GM10248 (cell line): ENCODE data around the gene EFS.

Experiments
- CTCF ChIA-PET: fragments of 300-600 bp; sonication (Branson Sonifier 250); formaldehyde crosslinking; extraction: SDS; loops from one replicate; lab custom pipeline; 2021; ENCODE audit warnings: antibody characterized with exemption; lab: Yijun Ruan, JAX
- POLR2A ChIA-PET: fragments of 350-650 bp; sonication (Branson Sonifier 250); formaldehyde crosslinking; extraction: SDS; loops from one replicate; lab custom pipeline; 2020; ENCODE audit warnings: antibody characterized with exemption; lab: Yijun Ruan, JAX
- DNase-seq: peaks from one replicate; pipeline ENCODE4 v3.0.0; 2012; ENCODE audit errors: extremely low spot score
- CTCF ChIP-seq: IDR thresholded peaks from 2 replicates; pipeline ENCODE4 v1.5.1; 2012; ENCODE audit warnings: mild to moderate bottlenecking, low read depth; ENCODE audit errors: extremely low read depth, missing control alignments, control extremely low read depth

Gene EFS

GRCh38 chr14:23349156-23349845 is 15.7 kb downstream of the EFS start:
- TF ChIP-seq CTCF = no peak
- CTCF ChIA-PET = interaction anchor here (1.2 kb wide), 1 partner anchor 31 kb away, joined by 5 read pairs; no protein-coding TSS in a partner anchor
- no peak for DNase-seq
- POLR2A ChIA-PET = no interaction called here

DNA sequence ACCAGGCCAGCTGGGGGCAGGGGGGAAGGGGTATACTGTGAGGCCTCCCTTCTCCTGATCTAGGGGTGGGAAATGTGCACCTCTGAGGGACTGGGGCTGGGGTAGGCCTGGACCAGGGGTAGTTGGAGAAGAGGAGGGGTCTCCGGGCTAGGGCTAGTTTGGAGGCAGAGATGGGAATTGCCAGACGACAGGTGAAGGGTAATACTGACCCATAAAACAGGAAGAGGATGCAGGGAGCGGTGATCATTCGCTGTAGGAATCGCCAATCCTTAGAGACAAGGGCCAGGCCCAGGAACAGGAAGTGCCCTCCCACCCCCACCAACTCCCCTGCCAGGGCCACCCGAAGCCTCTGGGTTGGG is 16.7 kb downstream of the EFS start:
- no peak for TF ChIP-seq CTCF
- ChIA-PET CTCF (interaction anchor here (1.2 kb wide), 1 partner anchor 76 kb away, joined by 3 read pairs; no protein-coding TSS in a partner anchor), POLR2A (no interaction called here)
- no peak for DNase-seq

DNA sequence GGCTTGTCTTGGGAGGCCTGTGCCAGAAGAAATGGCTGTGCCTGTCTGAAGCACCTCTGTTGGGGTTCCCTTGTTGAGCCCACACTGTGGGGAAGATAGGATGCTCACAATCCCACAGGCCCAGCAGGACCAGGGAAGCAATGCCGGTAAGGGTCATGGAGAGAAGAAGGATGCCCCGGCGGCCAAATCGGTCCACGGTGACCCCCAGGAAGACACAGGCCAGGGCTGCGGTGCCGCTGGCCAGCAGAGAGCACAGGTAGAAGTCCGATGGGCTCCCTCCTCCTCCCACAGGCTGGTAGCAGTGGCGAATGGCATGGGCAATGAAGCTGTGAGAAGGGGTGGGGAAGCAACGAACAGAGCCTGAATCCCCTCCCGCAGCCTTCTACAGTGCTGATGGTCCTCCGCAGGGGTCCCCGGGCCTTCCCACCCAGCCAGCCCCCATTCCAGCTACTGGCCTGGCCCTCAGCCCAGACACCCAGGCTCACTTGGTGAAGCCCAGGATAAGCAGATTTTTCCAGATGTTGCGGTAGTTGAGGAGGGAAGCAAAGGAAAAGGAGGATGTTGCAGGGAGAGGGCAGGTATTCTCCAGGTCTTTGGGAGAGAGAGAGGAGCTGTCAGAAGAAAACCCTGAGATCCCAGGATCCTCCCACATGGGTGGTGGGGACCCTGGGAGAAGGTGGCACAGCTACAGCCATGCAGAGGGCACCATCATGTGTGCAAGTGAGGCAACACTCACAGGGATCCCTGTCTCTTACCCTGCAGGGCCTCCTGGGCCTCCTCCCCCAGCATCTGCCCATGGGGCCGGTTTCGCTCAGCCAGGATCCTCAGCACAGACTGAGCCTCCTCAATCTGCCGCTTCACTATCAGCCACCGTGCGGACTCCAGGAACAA is 17.3 kb downstream of the EFS start:
- ChIA-PET POLR2A (no interaction called here), CTCF (interaction anchor here (1.2 kb wide), 1 partner anchor 76 kb away, joined by 3 read pairs; no protein-coding TSS in a partner anchor)
- TF ChIP-seq CTCF = no peak
- no peak for DNase-seq

DNA sequence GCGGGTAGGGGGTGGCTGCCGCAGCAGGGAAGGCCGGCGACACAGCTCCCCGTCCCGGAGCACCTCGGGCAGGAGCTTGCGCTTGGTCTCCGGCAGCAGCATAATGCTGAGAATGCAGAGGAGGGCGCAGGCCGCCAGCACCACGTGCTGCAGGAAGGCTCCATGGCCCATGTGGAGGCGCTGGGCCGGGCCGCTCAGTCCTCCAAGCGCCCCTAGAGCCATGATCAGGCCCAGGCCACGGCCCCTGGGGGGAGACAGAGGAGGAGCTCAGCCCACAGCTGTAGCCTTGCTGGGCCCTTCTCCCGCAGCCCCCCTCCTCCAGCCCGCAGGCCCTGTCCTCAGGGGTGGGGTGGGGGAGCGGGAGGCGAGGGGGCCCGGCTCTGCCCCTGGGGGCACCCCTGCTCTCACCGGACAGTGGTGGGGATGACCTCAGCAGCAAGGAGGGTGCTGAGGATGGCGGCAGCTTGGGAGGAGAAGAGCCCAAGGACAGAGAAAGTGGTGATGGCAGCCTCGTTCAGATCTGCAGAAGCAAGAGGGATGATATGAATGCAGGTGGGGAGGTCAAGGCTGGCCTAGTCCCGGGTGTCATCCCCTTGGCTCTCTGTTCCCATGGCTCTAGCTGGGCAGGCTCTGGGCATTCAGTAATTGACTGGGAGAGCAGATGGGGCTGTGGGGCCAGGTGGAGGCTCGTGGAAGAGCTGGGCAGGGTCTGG is 18.1 kb downstream of the EFS start:
- ChIA-PET POLR2A (no interaction called here), CTCF (interaction anchor here (1.8 to 2.0 kb wide), 2 partner anchors 37 to 226 kb away, joined by 4 to 6 read pairs; no protein-coding TSS in a partner anchor)
- TF ChIP-seq CTCF = no peak
- DNase-seq = no peak

GRCh38 chr14:23345987-23346692 is 18.8 kb downstream of the EFS start:
- ChIA-PET POLR2A (no interaction called here), CTCF (interaction anchor here (1.6 to 2.0 kb wide), 5 partner anchors 14 to 226 kb away, joined by 3 to 9 read pairs (median 4); no protein-coding TSS in a partner anchor)
- no peak for TF ChIP-seq CTCF
- DNase-seq = no peak

DNA sequence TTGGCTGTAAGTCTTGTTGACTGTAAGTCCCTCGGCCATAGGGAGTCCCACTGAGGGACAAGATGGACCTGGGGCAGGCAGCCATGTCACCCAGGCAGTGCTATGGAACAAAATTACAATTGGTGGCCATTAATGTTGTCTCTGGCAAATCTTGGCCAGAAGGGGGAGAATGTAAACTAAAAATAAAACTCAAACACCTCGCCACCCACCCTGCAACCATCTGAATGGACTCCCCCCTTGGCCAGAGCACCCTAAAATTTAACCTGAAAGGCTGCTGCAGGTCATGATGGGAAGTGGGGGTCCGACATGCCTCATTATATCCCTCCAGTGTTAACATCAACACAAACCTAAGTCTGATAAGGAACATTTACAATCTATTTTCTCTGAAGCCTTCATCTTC is 20.5 kb downstream of the EFS start:
- ChIA-PET POLR2A (no interaction called here), CTCF (interaction anchor here (0.9 to 1.8 kb wide), 3 partner anchors 8 to 36 kb away, joined by 3 to 9 read pairs (median 3); no protein-coding TSS in a partner anchor)
- DNase-seq = no peak
- TF ChIP-seq CTCF = no peak
